Measurements from ENCODE around the gene XPO4.

XPO4 gene

GRCh38 chr13:20826843-20827560 lies 75.5 kb downstream of the XPO4 start:
- H3K36me3 ChIP-seq (ENCODE audit: insufficient read depth, low read length), result peaks cover 9% of the 10 kb centered on the region

GRCh38 chr13:20826301-20826700 lies 76.2 kb downstream of the XPO4 start:
- H3K9ac ChIP-seq (ENCODE audit: low read depth, low read length), result no peak overlapping the region
- H3K36me3 ChIP-seq (ENCODE audit: insufficient read depth, low read length), result peaks cover 15% of the 10 kb centered on the region
- WGBS, result 71% methylated on average over 4 of the region's 5 CpGs
- H3K4me1 ChIP-seq (ENCODE audit: insufficient read depth, low read length), result peaks cover 15% of the 10 kb centered on the region
- no peaks in the 10 kb centered on the region for H3K27me3 ChIP-seq (ENCODE audit: insufficient read depth, low read length)
- no peak overlapping the region for H3K4me3 ChIP-seq (ENCODE audit: low read length)
- H3K27ac ChIP-seq (ENCODE audit: low read depth, low read length), result no peak overlapping the region
- no peaks in the 10 kb centered on the region for H3K9me3 ChIP-seq (ENCODE audit: insufficient read depth, low read depth, low read length)

More at GRCh38 chr13:20826843-20827560, 75.5 kb downstream of the XPO4 start:
- peaks cover 15% of the 10 kb centered on the region for H3K4me1 ChIP-seq (ENCODE audit: insufficient read depth, low read length)
- no peak overlapping the region for H3K4me3 ChIP-seq (ENCODE audit: low read length)
- H3K27me3 ChIP-seq (ENCODE audit: insufficient read depth, low read length), result no peaks in the 10 kb centered on the region
- WGBS, result 87% methylated on average over 3 of the region's 3 CpGs
- no peaks in the 10 kb centered on the region for H3K9me3 ChIP-seq (ENCODE audit: insufficient read depth, low read depth, low read length)
- H3K9ac ChIP-seq (ENCODE audit: low read depth, low read length), result no peak overlapping the region
- no peak overlapping the region for H3K27ac ChIP-seq (ENCODE audit: low read depth, low read length)

GRCh38 chr13:20825477-20825875 lies 77.1 kb downstream of the XPO4 start:
- Histone ChIP-seq H3K4me1 (ENCODE audit: insufficient read depth, low read length) (peaks cover 15% of the 10 kb centered on the region), H3K9me3 (ENCODE audit: insufficient read depth, low read depth, low read length) (no peaks in the 10 kb centered on the region), H3K9ac (ENCODE audit: low read depth, low read length) (no peak overlapping the region), H3K36me3 (ENCODE audit: insufficient read depth, low read length) (peaks cover 23% of the 10 kb centered on the region), H3K4me3 (ENCODE audit: low read length) (no peak overlapping the region), H3K27ac (ENCODE audit: low read depth, low read length) (no peak overlapping the region), H3K27me3 (ENCODE audit: insufficient read depth, low read length) (no peaks in the 10 kb centered on the region)
- WGBS, result 99% methylated on average over 3 of the region's 3 CpGs

GRCh38 chr13:20824762-20825476 lies 77.6 kb downstream of the XPO4 start:
- Histone ChIP-seq H3K4me3 (ENCODE audit: low read length) (no peak overlapping the region), H3K27me3 (ENCODE audit: insufficient read depth, low read length) (no peaks in the 10 kb centered on the region), H3K27ac (ENCODE audit: low read depth, low read length) (no peak overlapping the region), H3K9ac (ENCODE audit: low read depth, low read length) (no peak overlapping the region), H3K9me3 (ENCODE audit: insufficient read depth, low read depth, low read length) (no peaks in the 10 kb centered on the region), H3K36me3 (ENCODE audit: insufficient read depth, low read length) (peaks cover 28% of the 10 kb centered on the region), H3K4me1 (ENCODE audit: insufficient read depth, low read length) (peaks cover 15% of the 10 kb centered on the region)
- 88% methylated on average over 5 of the region's 5 CpGs for WGBS

GRCh38 chr13:20823071-20823470 lies 79.5 kb downstream of the XPO4 start:
- H3K36me3 ChIP-seq (ENCODE audit: insufficient read depth, low read length), result peaks cover 29% of the 10 kb centered on the region
- H3K9me3 ChIP-seq (ENCODE audit: insufficient read depth, low read depth, low read length), result no peaks in the 10 kb centered on the region
- H3K4me1 ChIP-seq (ENCODE audit: insufficient read depth, low read length), result peaks cover 15% of the 10 kb centered on the region
- no peak overlapping the region for H3K4me3 ChIP-seq (ENCODE audit: low read length)
- no peak overlapping the region for H3K27ac ChIP-seq (ENCODE audit: low read depth, low read length)
- 100% methylated on average over 1 of the region's 1 CpG for WGBS
- no peaks in the 10 kb centered on the region for H3K27me3 ChIP-seq (ENCODE audit: insufficient read depth, low read length)
- H3K9ac ChIP-seq (ENCODE audit: low read depth, low read length), result no peak overlapping the region

- Histone ChIP-seq H3K9me3 (ENCODE audit: insufficient read depth, low read depth, low read length) (no peaks in the 10 kb centered on the region), H3K9ac (ENCODE audit: low read depth, low read length) (no peak overlapping the region), H3K27ac (ENCODE audit: low read depth, low read length) (no peak overlapping the region), H3K36me3 (ENCODE audit: insufficient read depth, low read length) (peaks cover 29% of the 10 kb centered on the region), H3K4me3 (ENCODE audit: low read length) (no peak overlapping the region), H3K27me3 (ENCODE audit: insufficient read depth, low read length) (no peaks in the 10 kb centered on the region), H3K4me1 (ENCODE audit: insufficient read depth, low read length) (peaks cover 15% of the 10 kb centered on the region)
- 100% methylated on average over 1 of the region's 1 CpG for WGBS
Observed at GRCh38 chr13:20822406-20822805, 80.1 kb downstream of the XPO4 start.

GRCh38 chr13:20819715-20820114 lies 82.8 kb downstream of the XPO4 start:
- 94% methylated on average over 3 of the region's 3 CpGs for WGBS
- Histone ChIP-seq H3K27me3 (ENCODE audit: insufficient read depth, low read length) (no peaks in the 10 kb centered on the region), H3K36me3 (ENCODE audit: insufficient read depth, low read length) (peaks cover 30% of the 10 kb centered on the region)

GRCh38 chr13:20815464-20815863 lies 87.1 kb downstream of the XPO4 start:
- WGBS, result no CpG with 5 or more reads among the region's 1 CpG
- Histone ChIP-seq H3K36me3 (ENCODE audit: insufficient read depth, low read length) (peaks cover 12% of the 10 kb centered on the region; the same call in 1 of the 2 replicates), H3K9me3 (ENCODE audit: insufficient read depth, low read depth, low read length) (no peaks in the 10 kb centered on the region), H3K4me1 (ENCODE audit: insufficient read depth, low read length) (no peaks in the 10 kb centered on the region), H3K4me3 (ENCODE audit: low read length) (no peak overlapping the region), H3K9ac (ENCODE audit: low read depth, low read length) (no peak overlapping the region), H3K27me3 (ENCODE audit: insufficient read depth, low read length) (no peaks in the 10 kb centered on the region), H3K27ac (ENCODE audit: low read depth, low read length) (no peak overlapping the region)

More at GRCh38 chr13:20819715-20820114, 82.8 kb downstream of the XPO4 start:
- Histone ChIP-seq H3K4me3 (ENCODE audit: low read length) (no peak overlapping the region), H3K4me1 (ENCODE audit: insufficient read depth, low read length) (peaks cover under 1% of the 10 kb centered on the region; the same call in 1 of the 2 replicates), H3K9me3 (ENCODE audit: insufficient read depth, low read depth, low read length) (no peaks in the 10 kb centered on the region), H3K27ac (ENCODE audit: low read depth, low read length) (no peak overlapping the region), H3K9ac (ENCODE audit: low read depth, low read length) (no peak overlapping the region)

GRCh38 chr13:20814224-20814910 lies 88.2 kb downstream of the XPO4 start:
- H3K27ac ChIP-seq (ENCODE audit: low read depth, low read length), result no peak overlapping the region
- WGBS, result 97% methylated on average over 4 of the region's 5 CpGs

GRCh38 chr13:20812890-20813289 lies 89.7 kb downstream of the XPO4 start:
- Histone ChIP-seq H3K9ac (ENCODE audit: low read depth, low read length) (no peak overlapping the region), H3K9me3 (ENCODE audit: insufficient read depth, low read depth, low read length) (no peaks in the 10 kb centered on the region), H3K4me3 (ENCODE audit: low read length) (no peak overlapping the region), H3K36me3 (ENCODE audit: insufficient read depth, low read length) (peaks cover 32% of the 10 kb centered on the region), H3K27ac (ENCODE audit: low read depth, low read length) (no peak overlapping the region), H3K4me1 (ENCODE audit: insufficient read depth, low read length) (no peaks in the 10 kb centered on the region), H3K27me3 (ENCODE audit: insufficient read depth, low read length) (no peaks in the 10 kb centered on the region)
- 97% methylated on average over 7 of the region's 7 CpGs for WGBS

More at GRCh38 chr13:20814224-20814910, 88.2 kb downstream of the XPO4 start:
- Histone ChIP-seq H3K27me3 (ENCODE audit: insufficient read depth, low read length) (no peaks in the 10 kb centered on the region), H3K4me1 (ENCODE audit: insufficient read depth, low read length) (no peaks in the 10 kb centered on the region), H3K9me3 (ENCODE audit: insufficient read depth, low read depth, low read length) (no peaks in the 10 kb centered on the region), H3K4me3 (ENCODE audit: low read length) (no peak overlapping the region), H3K9ac (ENCODE audit: low read depth, low read length) (no peak overlapping the region), H3K36me3 (ENCODE audit: insufficient read depth, low read length) (peaks cover 17% of the 10 kb centered on the region)

- no peaks in the 10 kb centered on the region for H3K9me3 ChIP-seq (ENCODE audit: insufficient read depth, low read depth, low read length)
- 93% methylated on average over 2 of the region's 2 CpGs for WGBS
- no peak overlapping the region for H3K4me3 ChIP-seq (ENCODE audit: low read length)
- H3K27ac ChIP-seq (ENCODE audit: low read depth, low read length), result no peak overlapping the region
- H3K9ac ChIP-seq (ENCODE audit: low read depth, low read length), result no peak overlapping the region
- H3K36me3 ChIP-seq (ENCODE audit: insufficient read depth, low read length), result peaks cover 47% of the 10 kb centered on the region
- no peaks in the 10 kb centered on the region for H3K4me1 ChIP-seq (ENCODE audit: insufficient read depth, low read length)
- H3K27me3 ChIP-seq (ENCODE audit: insufficient read depth, low read length), result no peaks in the 10 kb centered on the region
Observed at GRCh38 chr13:20810808-20811207, 91.7 kb downstream of the XPO4 start.

All from HUES64 (cell line).